Measurements from ENCODE around the gene LTC4S.

LTC4S gene

GRCh38 chr5:179795863-179796833 is 2.4 kb downstream of the LTC4S start:
- peak; percentile 98 for DNase-seq

- DNase-seq: no peak
Measured at GRCh38 chr5:179796877-179797608, 3.3 kb downstream of the LTC4S start.

- no peak for DNase-seq
Measured at GRCh38 chr5:179797741-179798140, 4.0 kb downstream of the LTC4S start.

- no peak for DNase-seq
Measured at GRCh38 chr5:179798144-179798770, 4.5 kb downstream of the LTC4S start.

- no peak for DNase-seq
Measured at GRCh38 chr5:179798771-179799643, 5.2 kb downstream of the LTC4S start.

GRCh38 chr5:179799644-179799973 is 5.8 kb downstream of the LTC4S start:
- DNase-seq: no peak

GRCh38 chr5:179800071-179800695 is 6.4 kb downstream of the LTC4S start:
- no peak for DNase-seq

- DNase-seq: no peak
Measured at GRCh38 chr5:179800696-179801201, 7.0 kb downstream of the LTC4S start.

- peak; percentile 88 for DNase-seq
Measured at GRCh38 chr5:179801304-179802206, 7.8 kb downstream of the LTC4S start.

GRCh38 chr5:179802207-179802883 is 8.6 kb downstream of the LTC4S start:
- DNase-seq: no peak

GRCh38 chr5:179802950-179803562 is 9.3 kb downstream of the LTC4S start:
- DNase-seq: peak; percentile 50

GRCh38 chr5:179803651-179804554 is 10.1 kb downstream of the LTC4S start:
- DNase-seq: peak; percentile 33

- DNase-seq: no peak
Measured at GRCh38 chr5:179804555-179804947, 10.8 kb downstream of the LTC4S start.

- peak; percentile 72 for DNase-seq
Measured at GRCh38 chr5:179805070-179805528, 11.3 kb downstream of the LTC4S start.

- DNase-seq: peak; percentile 79
Measured at GRCh38 chr5:179805529-179806249, 11.9 kb downstream of the LTC4S start.

GRCh38 chr5:179806250-179807048 is 12.7 kb downstream of the LTC4S start, which contains the start of gene MGAT4B:
TSS of gene MGAT4B (minus strand) at chr5:179806866. CDS start at chr5:179806583, 283 bp downstream.
- peak; percentile 90 for DNase-seq

Data from DMS53 (cell line).